Measurements from ENCODE around the gene PPP2R2C.

PPP2R2C gene

GRCh38 chr4:6350646-6351045 is 121.8 kb downstream of the PPP2R2C start:
- Mint-ChIP-seq H3K27me3 (ENCODE audit: low read depth) (peaks cover 3% of the 10 kb centered on the region), H3K36me3 (ENCODE audit: low read depth) (no peaks in the 10 kb centered on the region), H3K9me3 (no peaks in the 10 kb centered on the region), H3K27ac (no peak overlapping the region), H3K4me3 (no peak overlapping the region), H3K4me1 (ENCODE audit: low read depth) (no peaks in the 10 kb centered on the region)

GRCh38 chr4:6349896-6350603 is 122.4 kb downstream of the PPP2R2C start:
- H3K9me3 Mint-ChIP-seq: no peaks in the 10 kb centered on the region
- no peaks in the 10 kb centered on the region for H3K36me3 Mint-ChIP-seq (ENCODE audit: low read depth)
- H3K4me3 Mint-ChIP-seq: no peak overlapping the region
- H3K4me1 Mint-ChIP-seq (ENCODE audit: low read depth): no peaks in the 10 kb centered on the region
- H3K27ac Mint-ChIP-seq: no peak overlapping the region
- H3K27me3 Mint-ChIP-seq (ENCODE audit: low read depth): peaks cover 3% of the 10 kb centered on the region

- Mint-ChIP-seq H3K27ac (no peak overlapping the region), H3K27me3 (ENCODE audit: low read depth) (peaks cover 3% of the 10 kb centered on the region), H3K36me3 (ENCODE audit: low read depth) (no peaks in the 10 kb centered on the region), H3K4me1 (ENCODE audit: low read depth) (no peaks in the 10 kb centered on the region), H3K9me3 (no peaks in the 10 kb centered on the region), H3K4me3 (no peak overlapping the region)
These were observed 124.0 kb downstream of the PPP2R2C start for GRCh38 chr4:6348408-6348807.

- Mint-ChIP-seq H3K36me3 (ENCODE audit: low read depth) (no peaks in the 10 kb centered on the region), H3K27ac (no peak overlapping the region), H3K4me1 (ENCODE audit: low read depth) (no peaks in the 10 kb centered on the region)
These were observed 124.8 kb downstream of the PPP2R2C start for GRCh38 chr4:6347511-6348045.

GRCh38 chr4:6346373-6347110 is 125.9 kb downstream of the PPP2R2C start:
- Mint-ChIP-seq H3K4me1 (ENCODE audit: low read depth) (no peaks in the 10 kb centered on the region), H3K27ac (no peak overlapping the region), H3K27me3 (ENCODE audit: low read depth) (peaks cover 9% of the 10 kb centered on the region), H3K36me3 (ENCODE audit: low read depth) (no peaks in the 10 kb centered on the region), H3K9me3 (no peaks in the 10 kb centered on the region), H3K4me3 (no peak overlapping the region)

More at GRCh38 chr4:6347511-6348045, 124.8 kb downstream of the PPP2R2C start:
- H3K27me3 Mint-ChIP-seq (ENCODE audit: low read depth): peaks cover 7% of the 10 kb centered on the region
- H3K9me3 Mint-ChIP-seq: no peaks in the 10 kb centered on the region
- no peak overlapping the region for H3K4me3 Mint-ChIP-seq

GRCh38 chr4:6345866-6346265 is 126.5 kb downstream of the PPP2R2C start:
- Mint-ChIP-seq H3K27me3 (ENCODE audit: low read depth) (peaks cover 12% of the 10 kb centered on the region), H3K27ac (no peak overlapping the region), H3K4me1 (ENCODE audit: low read depth) (no peaks in the 10 kb centered on the region), H3K4me3 (no peak overlapping the region), H3K9me3 (no peaks in the 10 kb centered on the region), H3K36me3 (ENCODE audit: low read depth) (no peaks in the 10 kb centered on the region)

GRCh38 chr4:6345096-6345830 is 127.2 kb downstream of the PPP2R2C start:
- no peak overlapping the region for H3K4me3 Mint-ChIP-seq
- H3K36me3 Mint-ChIP-seq (ENCODE audit: low read depth): no peaks in the 10 kb centered on the region
- no peaks in the 10 kb centered on the region for H3K9me3 Mint-ChIP-seq
- no peak overlapping the region for H3K27ac Mint-ChIP-seq
- H3K4me1 Mint-ChIP-seq (ENCODE audit: low read depth): no peaks in the 10 kb centered on the region
- peaks cover 12% of the 10 kb centered on the region for H3K27me3 Mint-ChIP-seq (ENCODE audit: low read depth)

- H3K36me3 Mint-ChIP-seq (ENCODE audit: low read depth): no peaks in the 10 kb centered on the region
- H3K9me3 Mint-ChIP-seq: no peaks in the 10 kb centered on the region
- H3K27ac Mint-ChIP-seq: no peak overlapping the region
- peaks cover 13% of the 10 kb centered on the region for H3K27me3 Mint-ChIP-seq (ENCODE audit: low read depth)
- peaks cover 3% of the 10 kb centered on the region for H3K4me1 Mint-ChIP-seq (ENCODE audit: low read depth)
- H3K4me3 Mint-ChIP-seq: no peak overlapping the region
These were observed 128.4 kb downstream of the PPP2R2C start for GRCh38 chr4:6343939-6344408.

DNA sequence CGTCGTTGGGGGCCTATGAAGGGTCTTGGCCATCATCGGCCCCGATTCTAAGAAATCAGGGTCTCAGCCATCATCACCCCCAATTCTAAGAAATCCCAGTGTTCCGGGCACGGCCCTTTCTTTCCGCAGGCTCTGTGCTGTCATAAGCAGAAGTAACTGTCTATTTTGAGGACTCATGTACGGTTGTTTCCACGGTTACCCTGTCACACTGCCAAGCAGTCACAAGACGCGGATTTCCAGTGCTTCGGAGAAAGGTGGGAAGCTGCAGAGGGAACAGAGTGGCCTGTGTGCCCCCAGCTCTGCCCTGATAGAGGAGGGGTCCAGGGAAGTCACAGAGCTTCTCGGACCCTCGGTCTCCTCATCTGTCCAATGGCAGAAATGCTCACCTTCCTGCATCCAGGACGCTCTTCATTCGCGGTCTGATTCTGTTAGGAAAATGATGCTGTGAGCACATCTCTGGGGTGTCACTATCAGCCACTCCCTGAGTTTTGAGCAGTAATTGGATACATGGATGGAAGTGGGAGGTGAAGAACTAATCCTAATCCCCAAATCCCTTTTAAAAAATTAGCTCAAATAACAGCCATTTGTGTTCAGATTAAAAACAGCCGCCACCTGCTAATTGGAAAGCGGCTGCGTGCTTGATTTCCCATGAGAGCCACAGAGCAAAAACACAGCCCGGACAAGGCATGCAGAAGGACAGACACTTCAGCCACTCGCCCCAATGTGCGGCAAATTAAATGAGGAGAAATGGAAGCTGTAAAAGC is 129.7 kb downstream of the PPP2R2C start:
- H3K9me3 Mint-ChIP-seq: no peaks in the 10 kb centered on the region
- H3K4me1 Mint-ChIP-seq (ENCODE audit: low read depth): peaks cover 15% of the 10 kb centered on the region
- no peak overlapping the region for H3K27ac Mint-ChIP-seq
- H3K27me3 Mint-ChIP-seq (ENCODE audit: low read depth): peaks cover 25% of the 10 kb centered on the region
- H3K36me3 Mint-ChIP-seq (ENCODE audit: low read depth): no peaks in the 10 kb centered on the region
- H3K4me3 Mint-ChIP-seq: no peak overlapping the region

- H3K27ac Mint-ChIP-seq: no peak overlapping the region
These were observed 130.7 kb downstream of the PPP2R2C start for GRCh38 chr4:6341696-6342095.

DNA sequence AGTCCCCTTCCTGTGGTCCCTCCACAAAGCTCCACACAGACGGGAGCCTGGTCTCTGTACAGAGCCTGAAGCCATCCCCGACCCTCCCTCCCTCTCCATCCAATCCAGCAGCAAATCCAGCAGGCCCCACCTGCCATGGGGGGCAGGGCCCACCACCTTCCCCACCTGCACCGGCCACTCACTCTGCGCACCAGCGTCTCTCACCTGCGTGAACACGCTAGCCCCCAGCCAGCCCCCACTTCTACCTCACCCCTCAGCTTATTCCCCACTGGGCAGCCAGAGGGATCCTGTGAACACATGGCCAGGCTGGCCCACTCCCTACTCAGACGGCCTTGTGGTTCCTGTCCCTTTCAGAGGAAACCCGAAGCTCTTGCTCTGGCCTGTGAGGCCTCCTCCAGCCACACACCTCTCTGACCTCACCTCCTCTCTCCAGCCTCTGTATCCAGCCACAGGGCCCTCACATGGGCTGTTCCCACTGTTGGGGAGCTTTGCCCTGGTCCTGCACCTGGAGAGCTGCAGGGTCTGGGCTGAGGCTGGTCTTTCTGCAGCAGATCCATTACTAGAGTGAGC is 131.9 kb downstream of the PPP2R2C start:
- H3K27ac Mint-ChIP-seq: no peak overlapping the region
- no peaks in the 10 kb centered on the region for H3K36me3 Mint-ChIP-seq (ENCODE audit: low read depth)
- H3K4me3 Mint-ChIP-seq: no peak overlapping the region
- no peaks in the 10 kb centered on the region for H3K9me3 Mint-ChIP-seq
- peaks cover 30% of the 10 kb centered on the region for H3K27me3 Mint-ChIP-seq (ENCODE audit: low read depth)
- peaks cover 16% of the 10 kb centered on the region for H3K4me1 Mint-ChIP-seq (ENCODE audit: low read depth)

More at GRCh38 chr4:6341696-6342095, 130.7 kb downstream of the PPP2R2C start:
- Mint-ChIP-seq H3K27me3 (ENCODE audit: low read depth) (peaks cover 33% of the 10 kb centered on the region), H3K4me3 (no peak overlapping the region), H3K36me3 (ENCODE audit: low read depth) (no peaks in the 10 kb centered on the region), H3K4me1 (ENCODE audit: low read depth) (peaks cover 16% of the 10 kb centered on the region), H3K9me3 (no peaks in the 10 kb centered on the region)

- H3K27ac Mint-ChIP-seq: no peak overlapping the region
- H3K4me1 Mint-ChIP-seq (ENCODE audit: low read depth): peaks cover 16% of the 10 kb centered on the region
- no peak overlapping the region for H3K4me3 Mint-ChIP-seq
These were observed 132.5 kb downstream of the PPP2R2C start for GRCh38 chr4:6339818-6340445.

More at GRCh38 chr4:6339818-6340445, 132.5 kb downstream of the PPP2R2C start:
- Mint-ChIP-seq H3K9me3 (no peaks in the 10 kb centered on the region), H3K36me3 (ENCODE audit: low read depth) (no peaks in the 10 kb centered on the region), H3K27me3 (ENCODE audit: low read depth) (peaks cover 35% of the 10 kb centered on the region)

Data from T-helper 1 cell treated with Interleukin-12 subunit alpha and Interleukin-12 subunit beta and Interleukin-4 antibody, amounts not matched to agents 30 μg/mL and 1 μg/mL, for 36 hours (primary cell).